Measurements from ENCODE around the gene KDELR3. TPM values are rescaled to one million over a fixed set of nuclear protein-coding genes. Genes with fewer than 3 reads are reported as not detected.

KDELR3 gene
- 33.1 TPM for total RNA-seq (2021; ENCODE audit: unreplicated experiment)
- 29.9 and 33.2 TPM in 2 replicates for polyA plus RNA-seq (2012)
- Bru-seq, nascent RNA = percentile 55 among the genes with signal in this experiment
- percentile 77 among the genes with signal in this experiment for BruChase-seq, experiment 1, labeled RNA remaining after a 6-hour chase
- percentile 62 among the genes with signal in this experiment for BruChase-seq, experiment 2, labeled RNA remaining after a 2-hour chase
- long read RNA-seq, transcript KDELR3-201 (5 exons, 1,728 nt) = major isoform, 66 of 80 reads
- long read RNA-seq, transcript KDELR3-202 (4 exons, 931 nt) = minor isoform, 6 of 80 reads
- long read RNA-seq, partial matches to known transcripts = 1 of 80 reads
- long read RNA-seq, other reads (novel, unspliced or antisense) = 7 of 80 reads

DNA sequence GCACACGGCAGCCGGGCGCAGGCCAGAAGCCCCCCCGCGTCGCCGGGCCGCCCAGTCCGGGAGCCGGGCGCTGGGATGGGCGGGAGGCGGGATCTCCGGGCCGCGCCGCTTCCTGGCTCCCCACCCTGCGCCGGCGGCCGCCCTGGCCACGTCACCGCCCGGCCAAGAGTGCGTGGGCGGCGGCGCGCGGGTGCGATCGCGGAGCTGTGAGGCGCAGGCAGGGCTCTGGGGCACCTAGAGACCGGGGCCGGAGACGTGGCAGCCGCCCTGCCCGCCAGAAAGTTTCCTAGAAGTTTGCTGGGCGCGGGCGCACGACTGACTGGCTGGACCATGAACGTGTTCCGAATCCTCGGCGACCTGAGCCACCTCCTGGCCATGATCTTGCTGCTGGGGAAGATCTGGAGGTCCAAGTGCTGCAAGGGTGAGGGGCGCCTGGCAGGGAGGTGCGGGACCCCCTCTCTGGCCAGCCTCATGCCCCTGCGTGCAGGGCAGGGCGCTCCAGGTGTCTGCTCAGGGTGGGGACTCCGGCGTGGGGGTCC, at the start of gene KDELR3:
Gene KDELR3 (plus strand): TSS at position 193 of the 539 bp plus-strand sequence. CDS start 138 bp downstream, at position 331.
- H3K79me2 ChIP-seq (ENCODE audit: insufficient read depth, low read length) = no peaks in the 10 kb centered on the region
- peaks cover 6 to 29% of the 10 kb centered on the region in 2 experiments for H3K4me1 ChIP-seq (ENCODE audit: control insufficient read depth in 1 of 2, insufficient read depth in 2 of 2, low read length in 2 of 2)
- intact Hi-C loops (cut with micrococcal nuclease) = no loop called here
- TF ChIP-seq YY1 (IDR thresholded peaks at IDR 0.05; ENCODE audit: extremely low read depth, insufficient replicate concordance, low read depth, low read length) = no peak
- no peak for TF ChIP-seq RAD21 (IDR thresholded peaks at IDR 0.05; ENCODE audit: low read depth)
- TF ChIP-seq, protein P1, sequence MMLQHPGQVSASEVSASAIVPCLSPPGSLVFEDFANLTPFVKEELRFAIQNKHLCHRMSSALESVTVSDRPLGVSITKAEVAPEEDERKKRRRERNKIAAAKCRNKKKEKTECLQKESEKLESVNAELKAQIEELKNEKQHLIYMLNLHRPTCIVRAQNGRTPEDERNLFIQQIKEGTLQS (IDR thresholded peaks at IDR 0.05) = no peak
- no peak; the same call in 1 of the 2 replicates for TF ChIP-seq SIN3A (IDR thresholded peaks at IDR 0.05; ENCODE audit: low read depth)
- TF ChIP-seq POLR2AphosphoS5 (IDR thresholded peaks at IDR 0.05; ENCODE audit: low read depth, low read length) = peak; percentile 82
- TF ChIP-seq, protein P2, sequence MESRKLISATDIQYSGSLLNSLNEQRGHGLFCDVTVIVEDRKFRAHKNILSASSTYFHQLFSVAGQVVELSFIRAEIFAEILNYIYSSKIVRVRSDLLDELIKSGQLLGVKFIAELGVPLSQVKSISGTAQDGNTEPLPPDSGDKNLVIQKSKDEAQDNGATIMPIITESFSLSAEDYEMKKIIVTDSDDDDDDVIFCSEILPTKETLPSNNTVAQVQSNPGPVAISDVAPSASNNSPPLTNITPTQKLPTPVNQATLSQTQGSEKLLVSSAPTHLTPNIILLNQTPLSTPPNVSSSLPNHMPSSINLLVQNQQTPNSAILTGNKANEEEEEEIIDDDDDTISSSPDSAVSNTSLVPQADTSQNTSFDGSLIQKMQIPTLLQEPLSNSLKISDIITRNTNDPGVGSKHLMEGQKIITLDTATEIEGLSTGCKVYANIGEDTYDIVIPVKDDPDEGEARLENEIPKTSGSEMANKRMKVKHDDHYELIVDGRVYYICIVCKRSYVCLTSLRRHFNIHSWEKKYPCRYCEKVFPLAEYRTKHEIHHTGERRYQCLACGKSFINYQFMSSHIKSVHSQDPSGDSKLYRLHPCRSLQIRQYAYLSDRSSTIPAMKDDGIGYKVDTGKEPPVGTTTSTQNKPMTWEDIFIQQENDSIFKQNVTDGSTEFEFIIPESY (IDR thresholded peaks at IDR 0.05; ENCODE audit: extremely low read depth, insufficient replicate concordance, low read length) = no peak
- TF ChIP-seq EGR1 (IDR thresholded peaks at IDR 0.05; ENCODE audit: low read depth) = peak; percentile 99
- TF ChIP-seq, protein P3, sequence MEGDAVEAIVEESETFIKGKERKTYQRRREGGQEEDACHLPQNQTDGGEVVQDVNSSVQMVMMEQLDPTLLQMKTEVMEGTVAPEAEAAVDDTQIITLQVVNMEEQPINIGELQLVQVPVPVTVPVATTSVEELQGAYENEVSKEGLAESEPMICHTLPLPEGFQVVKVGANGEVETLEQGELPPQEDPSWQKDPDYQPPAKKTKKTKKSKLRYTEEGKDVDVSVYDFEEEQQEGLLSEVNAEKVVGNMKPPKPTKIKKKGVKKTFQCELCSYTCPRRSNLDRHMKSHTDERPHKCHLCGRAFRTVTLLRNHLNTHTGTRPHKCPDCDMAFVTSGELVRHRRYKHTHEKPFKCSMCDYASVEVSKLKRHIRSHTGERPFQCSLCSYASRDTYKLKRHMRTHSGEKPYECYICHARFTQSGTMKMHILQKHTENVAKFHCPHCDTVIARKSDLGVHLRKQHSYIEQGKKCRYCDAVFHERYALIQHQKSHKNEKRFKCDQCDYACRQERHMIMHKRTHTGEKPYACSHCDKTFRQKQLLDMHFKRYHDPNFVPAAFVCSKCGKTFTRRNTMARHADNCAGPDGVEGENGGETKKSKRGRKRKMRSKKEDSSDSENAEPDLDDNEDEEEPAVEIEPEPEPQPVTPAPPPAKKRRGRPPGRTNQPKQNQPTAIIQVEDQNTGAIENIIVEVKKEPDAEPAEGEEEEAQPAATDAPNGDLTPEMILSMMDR (IDR thresholded peaks at IDR 0.05 in 2 of 3, conservative IDR thresholded peaks at IDR 0.05 in 1 of 3; ENCODE audit: borderline replicate concordance in 1 of 3, insufficient read depth in 1 of 3, low read depth in 2 of 3, low read length in 2 of 3) = no peak
- peak; percentile 23; the same call in 1 of the 2 replicates for TF ChIP-seq ZFX (IDR thresholded peaks at IDR 0.05)
- TF ChIP-seq, protein P4, sequence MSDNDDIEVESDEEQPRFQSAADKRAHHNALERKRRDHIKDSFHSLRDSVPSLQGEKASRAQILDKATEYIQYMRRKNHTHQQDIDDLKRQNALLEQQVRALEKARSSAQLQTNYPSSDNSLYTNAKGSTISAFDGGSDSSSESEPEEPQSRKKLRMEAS (IDR thresholded peaks at IDR 0.05) = peak; percentile 77
- TF ChIP-seq ZNF274 (IDR thresholded peaks at IDR 0.05; ENCODE audit: low read depth, low read length) = no peak
- TF ChIP-seq JUND (IDR thresholded peaks at IDR 0.05) = no peak
- TF ChIP-seq POLR2A (IDR thresholded peaks at IDR 0.05; ENCODE audit: borderline replicate concordance, extremely low read depth, insufficient read depth, insufficient read length) = peak; percentile 40
- ChIA-PET POLR2A (no interaction called here), CTCF (no interaction called here), RAD21 (ENCODE audit: low non-redundant PET in 1 of 2, low total read pairs in 2 of 2, uncharacterized antibody in 2 of 2, unreplicated experiment in 2 of 2) (no interaction called here)
- no peaks in the 10 kb centered on the region for H4K20me1 ChIP-seq (ENCODE audit: insufficient read depth)
- H3K9me3 ChIP-seq (ENCODE audit: control insufficient read depth in 1 of 2, insufficient read depth in 1 of 2, low read depth in 1 of 2, low read length in 2 of 2) = no peaks in the 10 kb centered on the region
- peak within 1 kb of the TSS; percentile 72 to 92 for H3K4me3 ChIP-seq (replicated peaks in 1 of 2; ENCODE audit: low read depth in 1 of 2, low read length in 2 of 2)
- DNase-seq (ENCODE audit: low read depth, low spot score) (peak; percentile 15), ATAC-seq (peak; percentile 94)
- H3K36me3 ChIP-seq (ENCODE audit: control insufficient read depth in 1 of 2, insufficient read depth in 2 of 2, low read length in 2 of 2) = no peaks in the 10 kb centered on the region
- peak within 1 kb of the TSS; percentile 81 for H3K27ac ChIP-seq (ENCODE audit: low read depth, low read length)
- H3K4me2 ChIP-seq (ENCODE audit: low read length) = peak within 1 kb of the TSS; percentile 100
- H3K9me2 ChIP-seq (ENCODE audit: insufficient read depth) = no peaks in the 10 kb centered on the region
- no TSS peak for BruUV-seq (replicated peaks)
- H3K9ac ChIP-seq (ENCODE audit: low read length) = peak within 1 kb of the TSS; percentile 92
- no peaks in the 10 kb centered on the region for H3K27me3 ChIP-seq (ENCODE audit: insufficient read depth, low read length)
- H2AFZ ChIP-seq (ENCODE audit: low read depth, low read length, poor library complexity, severe bottlenecking) = no peak within 1 kb of the TSS

All from HCT116 (cell line).